NCI-H128 (cell line): ENCODE data around the gene CDKAL1.
"Not testable (repeated sequence)": the region's sequence is repeated elsewhere in the genome, so short reads cannot be mapped to it uniquely, and the experiment has no call there.

Source experiments
- DNase-seq: peaks from one replicate; lab custom pipeline; 2025; ENCODE audit not compliant: unreplicated experiment; lab: John Stamatoyannopoulos, UW

Gene CDKAL1

DNA sequence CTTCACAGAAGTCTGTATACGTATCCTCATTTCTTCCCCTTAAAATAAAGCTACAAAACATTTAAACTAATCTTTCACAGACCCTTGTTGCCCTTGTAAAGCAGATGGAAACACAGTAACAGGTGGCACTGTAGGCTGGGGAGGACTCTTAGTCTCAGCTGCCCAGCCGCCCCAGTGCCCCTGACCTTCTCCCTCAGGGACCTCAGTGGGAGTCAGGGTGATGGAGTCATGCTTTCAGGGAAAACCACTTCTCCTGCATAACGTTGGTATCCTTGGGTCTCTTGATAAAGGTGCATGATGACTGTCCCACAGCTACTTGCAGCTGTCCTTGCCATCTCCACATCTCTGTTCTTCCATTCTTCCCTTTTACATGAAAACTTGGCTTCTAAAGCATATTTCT is 198.6 kb downstream of the CDKAL1 start:
- DNase-seq, result no peak

DNA sequence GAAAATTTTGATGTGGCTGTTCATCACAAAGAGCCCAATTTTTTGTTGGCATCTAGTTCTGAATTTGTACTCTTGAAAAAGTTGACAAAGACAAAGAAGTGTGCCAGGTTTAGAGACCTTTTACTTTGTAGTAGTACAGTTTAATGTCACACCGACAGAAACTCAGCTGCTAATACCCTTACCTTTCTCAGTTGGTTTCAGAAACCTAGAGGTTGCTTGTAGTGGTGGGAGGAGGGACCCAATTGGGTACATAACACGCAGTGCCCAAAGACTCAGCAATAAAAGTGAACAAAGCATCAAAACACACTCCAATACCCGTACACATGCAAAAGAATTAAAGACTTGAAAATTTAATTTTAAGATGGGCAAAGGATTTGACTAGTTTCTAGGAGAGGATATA is 203.7 kb downstream of the CDKAL1 start:
- no peak for DNase-seq

DNA sequence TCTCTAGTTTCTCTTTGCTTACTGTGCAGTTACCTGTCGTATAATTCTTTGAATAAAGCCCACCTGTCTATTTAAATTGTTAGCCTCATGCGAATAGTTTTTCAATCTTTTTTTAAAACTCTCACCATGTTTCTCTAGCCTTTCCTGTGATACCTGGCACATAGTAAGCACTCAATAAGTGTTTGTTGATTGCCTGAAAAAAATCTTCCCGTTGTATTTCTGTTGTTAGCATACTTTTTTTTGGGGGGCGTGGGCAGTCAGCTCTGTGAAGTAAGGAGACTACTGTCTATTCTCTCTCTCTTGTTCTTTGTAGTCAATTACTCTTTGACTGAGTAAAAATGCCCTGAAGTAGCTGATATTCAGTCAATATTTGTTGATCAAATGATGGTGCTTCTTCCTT is 205.8 kb downstream of the CDKAL1 start:
- DNase-seq, result no peak

DNA sequence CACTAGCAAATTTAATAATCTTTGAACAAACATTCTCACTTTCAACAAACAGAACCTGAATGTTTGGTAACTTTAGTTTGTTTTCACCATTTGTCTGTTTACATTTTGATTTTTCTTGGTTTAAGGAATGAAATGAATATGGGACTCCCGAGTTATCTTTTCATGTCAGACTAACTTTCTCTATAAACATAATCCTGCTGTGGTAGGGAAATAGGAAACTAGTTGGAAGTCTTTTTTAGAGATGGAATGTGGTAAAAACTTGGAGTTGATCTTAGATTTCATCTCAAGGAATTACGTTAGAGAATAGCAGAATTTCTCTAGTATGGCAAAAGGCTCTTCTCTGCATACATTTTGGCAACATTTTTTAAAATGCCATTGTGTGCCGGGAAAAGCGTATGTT is 206.5 kb downstream of the CDKAL1 start:
- no peak for DNase-seq

DNA sequence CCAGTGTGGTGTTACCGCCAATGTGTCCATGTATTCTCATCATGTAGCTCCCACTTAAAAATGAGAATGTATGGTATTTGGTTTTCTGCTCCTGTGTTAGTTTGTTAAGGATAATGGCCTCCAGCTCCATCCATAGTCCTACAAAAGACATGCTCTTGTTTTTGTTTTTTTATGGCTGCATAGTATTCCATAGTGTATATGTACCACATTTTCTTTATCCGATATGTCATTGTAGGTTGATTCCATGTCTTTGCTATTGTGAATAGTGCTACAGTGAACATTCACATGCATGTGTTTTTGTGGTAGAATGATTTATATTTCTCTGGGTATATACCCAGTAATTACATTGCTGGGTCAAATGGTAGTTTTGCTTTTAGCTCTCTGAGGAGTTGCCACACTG is 207.2 kb downstream of the CDKAL1 start:
- no peak for DNase-seq

DNA sequence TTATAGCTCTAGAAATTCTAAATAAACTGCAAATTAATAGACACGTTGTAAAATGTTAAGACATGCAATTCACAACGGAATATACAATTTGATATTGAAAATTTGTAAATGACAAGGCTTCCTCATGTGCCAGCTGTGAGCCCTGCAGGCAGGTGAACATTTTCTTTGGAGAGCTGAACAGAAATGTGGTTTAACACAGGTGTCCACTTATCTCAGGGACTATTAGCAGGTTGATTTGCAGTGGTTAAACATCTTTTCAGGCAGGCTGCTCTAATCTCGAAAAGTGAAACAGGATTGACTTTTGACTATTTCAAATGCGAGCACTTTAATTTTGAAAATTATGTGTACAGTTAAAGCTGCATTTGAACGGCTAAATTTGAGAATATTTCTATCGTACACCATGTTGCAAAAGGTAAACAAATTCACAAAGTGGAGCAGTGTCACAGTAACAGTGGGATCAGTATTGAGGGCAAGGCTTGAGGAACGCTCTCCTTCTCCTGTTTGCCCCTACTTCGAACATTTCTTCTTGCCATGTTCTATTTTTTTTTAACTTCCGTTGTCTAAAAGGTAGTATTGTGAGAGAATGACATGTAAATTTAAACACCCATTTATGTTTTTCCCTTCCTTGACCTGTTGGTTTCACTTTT is 210.8 kb downstream of the CDKAL1 start:
- DNase-seq, result no peak

DNA sequence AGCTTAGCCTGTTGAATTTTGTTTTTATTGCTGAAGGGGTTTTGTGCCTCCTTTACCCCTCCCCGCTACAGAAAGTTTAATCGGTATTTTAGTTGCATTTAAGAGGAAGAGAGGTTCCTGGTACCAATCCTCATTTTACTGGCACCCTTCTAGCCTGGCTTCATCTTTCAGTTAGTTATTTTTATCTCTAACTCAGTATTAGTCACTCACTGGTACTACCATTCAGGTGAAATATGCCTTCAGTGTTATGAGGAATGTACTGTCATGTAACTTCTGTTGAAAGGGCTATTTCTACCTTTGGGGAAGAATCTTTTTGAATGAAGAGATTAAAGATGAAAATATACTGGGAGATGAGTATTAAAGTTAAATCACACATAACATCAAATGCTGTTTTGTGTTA is 211.8 kb downstream of the CDKAL1 start:
- no peak for DNase-seq

DNA sequence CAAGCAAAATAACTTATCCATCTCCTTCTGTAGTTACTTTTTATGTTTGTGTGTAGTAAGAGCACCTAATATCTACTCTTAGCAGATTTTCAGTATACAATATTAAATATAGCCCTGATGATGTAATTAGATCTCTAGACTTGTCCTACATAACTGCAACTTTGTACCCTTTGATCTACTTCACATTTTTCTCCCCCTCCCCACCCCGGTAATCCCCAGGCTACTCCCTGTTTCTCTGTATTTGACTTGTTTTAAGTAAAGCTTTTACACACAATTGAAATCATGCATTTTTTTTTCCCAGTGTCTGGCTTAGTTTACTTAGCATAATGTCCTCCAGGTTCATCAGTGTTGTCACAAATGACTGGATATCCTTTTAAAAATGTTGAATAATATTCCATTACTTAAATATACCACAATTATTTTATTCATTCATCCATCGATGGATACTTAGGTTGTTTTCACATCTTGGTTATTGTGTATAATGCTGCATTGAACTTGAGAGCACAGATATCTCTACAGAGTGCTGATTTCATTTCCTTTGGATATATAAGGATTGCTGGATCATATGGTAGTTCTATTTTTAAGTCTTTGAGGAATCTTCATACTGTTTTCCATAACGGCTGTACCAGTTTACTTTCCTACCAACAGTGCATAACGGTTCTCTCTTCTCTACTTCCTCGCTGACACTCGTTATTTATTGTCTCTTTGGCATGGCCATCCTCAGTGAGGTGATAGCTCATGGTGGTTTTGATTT is 212.7 kb downstream of the CDKAL1 start:
- no peak for DNase-seq

DNA sequence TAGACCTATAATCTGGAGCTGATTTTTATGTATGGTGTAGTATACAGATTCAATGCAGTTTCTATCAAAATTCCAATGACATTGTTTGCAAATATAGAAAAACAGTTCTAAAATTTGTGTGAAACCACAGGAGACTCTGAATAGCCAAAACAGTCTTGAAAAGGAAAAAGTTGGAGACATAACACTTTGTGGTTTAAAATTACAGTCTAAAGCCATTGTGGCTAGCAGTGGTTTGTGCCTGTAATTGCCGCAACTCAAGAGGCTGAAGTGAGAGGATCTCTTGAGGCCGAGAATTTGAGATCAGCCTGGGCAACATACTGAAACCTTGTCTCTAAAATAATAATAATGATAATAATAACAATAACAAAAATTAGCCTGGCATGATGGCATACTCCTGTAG is 213.7 kb downstream of the CDKAL1 start:
- no peak for DNase-seq

DNA sequence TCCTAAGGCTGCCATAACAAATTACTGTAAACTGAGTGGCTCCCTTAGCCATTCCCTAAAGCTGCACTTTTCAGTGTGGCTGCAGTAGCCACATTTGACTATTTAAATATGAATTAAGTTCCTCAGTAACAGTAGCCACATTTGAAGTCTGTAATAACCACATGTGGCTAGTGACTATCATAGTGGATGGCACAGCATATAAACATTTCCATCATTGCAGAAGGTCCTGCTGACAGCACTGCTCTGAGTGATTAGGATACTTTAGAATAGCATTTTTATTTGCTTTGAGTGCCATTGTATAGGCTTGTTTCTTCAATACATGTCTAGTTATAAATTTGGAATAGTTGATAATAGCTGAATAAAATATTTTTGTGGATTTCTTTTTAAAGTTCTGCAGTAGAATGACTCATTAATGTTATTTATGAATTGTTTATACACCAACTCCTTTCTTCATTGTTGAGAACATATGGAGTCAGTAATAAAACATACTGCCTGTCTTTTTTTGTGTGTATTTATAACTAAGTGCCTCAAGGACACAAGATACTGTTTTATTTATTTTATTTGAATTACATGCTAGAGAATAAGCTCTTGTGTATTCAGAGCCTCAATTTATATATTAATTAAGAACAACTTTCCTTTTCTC is 217.2 kb downstream of the CDKAL1 start:
- no peak for DNase-seq

DNA sequence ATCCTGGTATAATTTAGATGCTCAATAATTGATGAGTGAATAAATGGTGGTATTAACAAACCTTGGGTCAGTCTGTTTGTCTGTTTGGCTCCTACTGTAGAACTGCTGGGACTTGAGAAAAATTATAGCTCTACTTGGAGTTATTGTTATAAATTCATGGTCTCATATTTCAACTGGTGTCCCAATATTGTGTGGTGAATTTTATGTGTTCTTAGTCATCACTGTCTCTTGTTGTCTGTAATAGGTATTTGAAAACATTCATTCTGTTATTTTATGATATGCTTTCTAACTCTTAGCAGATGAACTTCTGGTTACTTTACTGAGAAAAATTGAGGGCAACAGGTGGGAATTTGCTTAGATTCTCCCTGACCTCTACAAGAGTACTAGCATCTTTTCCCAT is 221.4 kb downstream of the CDKAL1 start:
- no peak for DNase-seq

DNA sequence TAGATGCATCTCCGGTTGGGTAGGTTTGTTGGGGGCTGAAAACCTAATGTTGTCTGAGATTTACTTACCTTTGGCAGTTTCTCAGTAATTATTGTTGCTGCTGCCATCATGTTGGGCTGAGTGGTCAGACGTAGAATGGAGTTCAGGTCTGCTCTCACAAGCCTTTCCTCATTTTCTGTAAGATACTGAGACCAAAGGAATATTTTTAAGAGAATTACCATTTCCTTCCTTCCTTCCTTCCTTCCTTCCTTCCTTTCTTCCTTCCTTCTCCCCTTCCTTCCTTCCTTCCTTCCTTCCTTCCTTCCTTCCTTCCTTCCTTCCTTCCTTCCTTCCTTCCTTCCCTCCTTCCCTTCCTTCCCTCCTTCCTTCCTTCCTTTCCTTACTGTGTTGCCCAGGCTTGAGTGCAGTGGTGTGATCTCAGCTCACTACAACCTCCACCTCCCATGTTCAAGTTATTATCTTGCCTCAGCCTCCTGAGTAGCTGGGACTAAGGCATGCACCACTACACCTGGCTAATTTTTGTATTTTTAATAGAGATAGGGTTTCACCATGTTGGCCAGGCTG is 222.4 kb downstream of the CDKAL1 start:
- not testable (repeated sequence) for DNase-seq

DNA sequence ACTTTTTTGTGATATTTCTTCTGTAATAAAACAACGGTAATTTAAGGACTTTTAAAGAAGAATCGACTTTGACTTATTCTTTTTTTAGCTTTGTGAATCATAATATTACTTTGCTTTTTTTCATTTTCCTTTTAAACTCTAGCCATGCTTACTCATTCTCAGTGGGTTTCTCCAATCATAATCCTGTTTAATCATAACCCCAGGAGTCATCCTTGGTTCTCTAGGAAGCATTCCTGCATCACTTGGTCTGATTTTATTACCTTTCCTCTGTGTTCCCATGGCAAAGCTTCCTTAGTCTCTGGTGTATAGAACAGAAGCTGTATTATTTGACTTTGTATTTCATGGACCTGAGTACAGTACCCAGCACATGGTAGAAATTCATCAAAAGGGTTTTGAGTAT is 223.5 kb downstream of the CDKAL1 start:
- no peak for DNase-seq

DNA sequence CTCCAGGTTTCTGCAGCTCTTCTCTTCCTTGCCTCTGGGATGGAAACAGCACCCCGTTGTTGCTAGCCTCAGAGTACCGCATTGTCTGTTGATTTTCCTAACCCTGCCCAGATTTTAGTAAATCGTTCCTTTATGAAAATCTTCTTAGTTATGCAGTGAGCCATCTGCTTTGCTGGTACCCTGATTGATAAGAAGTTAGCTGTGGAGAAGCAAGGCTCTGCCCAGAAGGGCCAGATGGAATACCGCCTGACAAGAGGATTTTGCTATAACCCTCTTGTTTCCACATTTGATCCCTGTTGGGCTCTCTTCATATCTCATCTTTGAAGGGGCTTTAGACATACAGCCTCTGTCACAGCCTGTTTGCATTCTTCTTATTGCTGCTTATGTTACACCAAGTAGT is 229.0 kb downstream of the CDKAL1 start:
- no peak for DNase-seq

DNA sequence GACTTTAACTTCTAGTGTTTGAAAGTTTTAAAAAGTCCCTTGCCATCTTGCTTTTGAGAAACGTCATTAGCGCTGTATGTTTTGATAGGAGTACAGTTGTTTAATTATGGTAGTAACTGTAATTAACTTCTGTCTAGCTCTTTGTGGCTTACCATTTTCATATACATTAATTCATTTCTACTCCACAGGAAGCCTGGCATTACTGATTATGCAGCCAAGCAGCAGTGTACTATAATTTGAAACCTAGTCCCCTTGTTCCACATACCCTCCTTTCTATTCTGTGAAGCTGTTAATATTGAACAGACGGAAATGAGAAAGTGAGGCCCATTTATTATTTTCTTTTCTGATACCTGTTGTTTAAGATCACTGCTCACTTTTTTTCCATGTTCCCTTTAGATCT is 235.4 kb downstream of the CDKAL1 start:
- DNase-seq, result no peak

DNA sequence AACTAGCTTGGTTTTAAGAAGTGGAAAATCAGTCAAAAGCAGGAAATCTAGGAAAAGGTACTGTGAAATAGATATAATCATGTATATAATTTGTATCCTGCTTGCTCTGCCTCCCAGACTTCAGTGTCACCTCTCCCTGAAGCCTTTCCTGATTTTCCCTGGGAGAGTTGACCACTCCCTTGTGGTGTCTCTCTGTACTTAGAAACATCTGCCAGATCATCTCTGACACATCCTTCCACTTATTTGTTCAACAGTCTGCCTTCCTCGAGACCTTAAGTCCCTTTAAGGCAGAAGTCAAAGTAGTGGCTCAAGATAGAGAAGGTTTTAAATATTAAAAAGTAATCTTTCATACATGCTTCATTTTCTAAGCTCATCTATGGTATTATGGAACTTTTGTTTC is 236.5 kb downstream of the CDKAL1 start:
- DNase-seq, result no peak

DNA sequence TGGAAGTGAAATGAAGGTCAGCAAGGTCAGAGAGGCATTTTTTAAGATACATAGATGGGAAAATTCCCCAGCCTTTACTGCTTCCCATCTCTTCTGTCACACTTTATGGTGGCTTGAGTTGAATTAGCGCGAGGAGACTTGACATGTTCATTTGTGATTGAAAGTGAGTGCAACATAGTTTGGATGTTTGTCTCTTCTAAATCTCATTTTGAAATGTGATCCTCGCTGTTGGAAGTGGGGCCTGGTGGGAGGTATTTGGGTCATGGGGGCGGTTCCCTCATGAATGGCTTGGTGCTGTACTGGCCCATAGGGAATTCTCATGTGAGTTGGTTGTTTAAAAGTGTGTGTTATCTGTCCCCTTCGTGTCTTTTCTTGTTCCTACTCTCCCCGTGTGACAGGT is 237.2 kb downstream of the CDKAL1 start:
- DNase-seq, result no peak

DNA sequence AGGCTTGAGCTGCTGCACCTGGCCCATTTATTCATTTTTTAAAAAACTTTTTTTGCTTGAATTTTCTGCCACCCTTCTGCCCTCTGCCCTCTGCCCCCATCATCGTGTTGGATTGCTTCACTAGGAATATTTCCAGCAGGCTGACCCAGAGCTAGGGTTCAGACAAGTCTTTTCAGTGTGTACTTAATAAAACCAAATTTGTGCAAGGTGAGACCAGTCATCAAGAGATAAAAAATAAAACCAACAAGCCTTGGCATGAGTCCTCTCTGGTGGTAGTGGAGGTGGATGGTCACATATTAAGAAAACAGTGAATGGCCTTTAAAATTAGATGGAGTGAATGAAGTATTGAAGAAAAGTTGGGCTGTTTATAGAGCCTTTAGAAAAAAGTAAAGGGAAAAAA is 239.6 kb downstream of the CDKAL1 start:
- no peak for DNase-seq

DNA sequence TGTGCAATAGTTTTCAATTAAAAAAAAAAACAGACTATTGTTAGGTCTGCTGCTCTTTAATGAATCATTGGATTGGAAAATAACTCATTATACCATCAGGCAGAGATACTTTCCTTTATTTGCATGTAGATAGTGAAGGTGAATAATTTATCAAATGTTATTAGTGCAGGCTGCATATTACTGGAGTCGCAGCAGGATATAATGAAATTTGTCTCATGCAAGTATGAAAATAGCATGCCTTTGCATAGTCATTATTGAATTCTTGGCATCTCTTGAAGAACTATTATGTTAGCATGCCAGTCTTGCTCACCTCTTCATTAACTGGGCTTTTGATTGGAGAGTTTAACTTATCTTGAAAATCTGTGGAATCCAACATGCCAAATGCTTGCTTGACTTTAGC is 241.7 kb downstream of the CDKAL1 start:
- DNase-seq, result no peak

DNA sequence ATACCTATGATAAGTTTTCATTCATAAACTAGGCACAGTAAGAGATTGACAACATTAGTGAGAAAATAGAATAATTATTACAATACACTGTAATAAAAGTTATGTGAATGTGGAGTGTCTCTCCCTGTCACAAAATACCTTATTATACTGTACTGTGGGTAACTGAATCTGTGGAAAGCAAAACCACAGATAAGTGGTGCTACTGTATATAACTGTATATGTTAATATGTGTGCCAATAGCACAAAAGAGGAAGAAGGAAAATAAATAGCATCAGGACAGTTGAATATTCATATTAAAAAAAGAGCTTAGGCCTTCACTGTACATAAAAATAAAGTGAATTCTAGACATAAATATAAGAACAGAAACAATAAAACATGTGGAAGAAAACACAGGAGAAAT is 243.5 kb downstream of the CDKAL1 start:
- no peak for DNase-seq

DNA sequence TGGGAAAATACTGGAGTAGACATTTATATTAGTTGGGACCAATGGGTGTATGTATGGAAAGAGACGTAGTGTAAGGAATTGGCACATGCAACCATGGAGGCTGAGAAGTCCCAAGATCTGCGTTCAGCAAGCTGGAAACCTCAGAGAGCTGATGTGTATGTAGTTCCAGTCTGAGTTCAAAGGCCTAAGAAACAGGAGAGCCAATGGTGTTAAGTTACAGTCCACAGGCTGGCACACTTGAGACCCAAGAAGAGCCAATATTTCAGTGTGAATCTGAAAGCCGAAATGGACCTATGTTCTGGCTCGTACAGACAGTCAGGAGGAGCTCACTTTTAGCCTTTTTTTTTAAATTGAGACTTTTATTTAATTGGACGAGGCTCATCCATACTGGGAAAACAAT is 244.2 kb downstream of the CDKAL1 start:
- DNase-seq, result no peak

DNA sequence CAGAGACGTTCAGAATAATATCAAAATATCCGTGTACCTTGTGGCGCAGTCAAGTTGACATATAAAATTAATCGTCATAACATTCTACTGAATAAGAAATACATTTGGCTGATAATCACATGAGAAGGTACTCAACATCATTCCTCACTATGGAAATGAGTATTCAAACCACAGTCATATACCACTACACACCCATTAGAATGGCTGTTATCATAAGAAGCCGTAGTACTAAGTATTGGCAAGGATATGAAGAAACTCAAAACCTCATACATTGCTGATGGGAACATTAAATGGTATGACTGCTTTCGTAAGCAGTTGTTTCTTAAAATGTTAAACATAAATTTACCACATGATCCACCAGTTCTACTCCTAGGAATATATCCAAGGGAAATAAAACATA is 244.7 kb downstream of the CDKAL1 start:
- no peak for DNase-seq
